KOPT-K1 (cell line): ENCODE measurements around the gene RSPH3.
"Not testable (repeated sequence)": the region's sequence is repeated elsewhere in the genome, so short reads cannot be mapped to it uniquely, and the experiment has no call there.

Experiments
- H3K27ac ChIP-seq: fragments of 200-600 bp; sonication (generic); 2 replicates; pipeline ENCODE4 v1.5.1; 2016; ENCODE audit warnings: antibody characterized with exemption, mild to moderate bottlenecking, low read depth, low read length; ENCODE audit not compliant: poor library complexity, severe bottlenecking
- H3K36me3 ChIP-seq: fragments of 200-600 bp; sonication (generic); 2 replicates; pipeline ENCODE4 v1.5.1; 2017; ENCODE audit warnings: antibody characterized with exemption, mild to moderate bottlenecking, low read length, moderate library complexity; ENCODE audit not compliant: insufficient read depth
- H3K9me3 ChIP-seq: fragments of 200-600 bp; sonication (generic); 2 replicates; pipeline ENCODE4 v1.5.1; 2017; ENCODE audit warnings: antibody characterized with exemption, low read length, mild to moderate bottlenecking; ENCODE audit not compliant: insufficient read depth, poor library complexity, severe bottlenecking

The RSPH3 gene

DNA sequence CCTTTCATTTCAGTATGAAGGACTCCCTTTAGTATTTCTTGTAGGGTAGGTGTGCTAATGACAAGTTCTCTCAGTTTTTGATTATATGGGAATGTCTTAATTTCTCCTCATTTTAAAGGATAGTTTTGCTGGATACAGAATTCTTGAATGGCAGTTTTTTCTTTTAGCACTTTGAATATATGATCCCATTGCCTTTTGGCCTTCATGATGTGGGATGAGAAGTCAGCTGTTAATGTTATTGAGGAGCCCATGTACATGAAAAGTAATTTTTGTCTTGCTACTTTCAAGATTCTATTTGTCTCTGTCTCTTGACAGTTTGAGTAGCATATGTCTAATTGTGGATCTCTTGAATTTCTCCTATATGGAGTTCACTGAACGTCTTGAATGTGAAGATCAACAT, 30.9 kb downstream of the RSPH3 start:
- H3K9me3 ChIP-seq, result peaks cover 21% of the 10 kb centered on the region
- H3K36me3 ChIP-seq, result no peaks in the 10 kb centered on the region
- H3K27ac ChIP-seq, result no peak overlapping the region

DNA sequence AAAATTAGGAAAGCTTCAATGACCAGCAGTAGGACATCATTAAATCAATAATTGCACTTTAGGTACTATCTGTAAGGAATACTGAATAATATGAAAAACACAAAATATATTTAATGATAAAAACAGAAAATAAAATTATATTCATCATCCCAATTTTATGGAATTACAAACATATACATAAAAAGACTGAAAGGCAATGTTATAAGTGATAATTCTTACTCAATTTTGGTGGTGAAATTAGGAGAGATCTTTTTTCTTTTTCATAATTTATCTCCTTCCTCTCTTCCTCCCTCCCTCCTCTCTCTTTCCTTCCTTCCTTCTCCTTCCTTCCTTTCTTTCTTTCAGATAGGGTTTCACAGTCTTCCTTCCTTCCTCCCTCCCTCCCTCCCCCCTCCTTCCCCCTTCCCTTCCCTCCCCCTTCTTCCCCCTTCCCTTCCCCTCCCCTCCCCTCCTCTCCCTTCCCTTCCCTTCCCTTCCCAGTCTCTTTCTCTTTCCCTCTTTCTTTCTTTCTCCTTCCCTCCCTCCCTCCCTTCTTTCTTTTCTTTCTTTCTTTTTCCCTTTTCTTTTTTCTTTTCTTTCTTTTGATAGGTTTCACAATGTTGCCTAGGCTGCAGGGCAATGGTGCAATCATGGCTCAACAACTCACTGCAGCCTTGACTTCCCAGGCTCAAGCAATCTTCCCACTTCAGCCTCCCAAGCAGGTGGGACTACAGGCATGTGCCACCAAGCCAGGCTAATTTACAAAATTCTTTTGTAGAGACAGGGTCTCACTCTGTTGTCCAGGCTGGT, 36.8 kb downstream of the RSPH3 start:
- H3K36me3 ChIP-seq, result no peaks in the 10 kb centered on the region
- no peak overlapping the region for H3K27ac ChIP-seq
- peaks cover 6% of the 10 kb centered on the region for H3K9me3 ChIP-seq

DNA sequence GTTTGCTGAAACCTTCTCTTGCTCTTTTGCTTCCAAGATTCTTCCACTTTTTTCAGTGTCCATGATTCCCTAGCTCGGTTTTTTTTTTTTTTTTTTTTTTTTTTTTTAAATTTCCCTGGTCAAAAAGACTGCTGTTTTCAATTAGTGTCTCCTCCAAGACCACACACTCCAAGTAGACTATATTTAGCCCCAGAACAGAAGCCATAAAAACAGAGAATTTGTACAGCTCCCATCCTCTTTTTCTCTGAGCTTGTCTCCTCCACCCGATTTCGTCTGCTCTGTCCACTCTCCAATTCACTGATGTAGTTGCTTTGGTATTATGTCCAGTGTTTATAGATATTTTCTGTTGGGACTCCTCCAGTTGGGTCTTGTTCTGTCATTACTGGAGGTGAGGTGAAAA, 37.6 kb downstream of the RSPH3 start:
- no peak overlapping the region for H3K27ac ChIP-seq
- no peaks in the 10 kb centered on the region for H3K36me3 ChIP-seq
- H3K9me3 ChIP-seq, result no peaks in the 10 kb centered on the region

GRCh38 chr6:158960026-158960425, 40.0 kb downstream of the RSPH3 start:
- H3K27ac ChIP-seq, result no peak overlapping the region
- H3K36me3 ChIP-seq, result no peaks in the 10 kb centered on the region
- H3K9me3 ChIP-seq, result no peaks in the 10 kb centered on the region

GRCh38 chr6:158959552-158959951, 40.5 kb downstream of the RSPH3 start:
- Histone ChIP-seq H3K27ac (no peak overlapping the region), H3K36me3 (no peaks in the 10 kb centered on the region)

DNA sequence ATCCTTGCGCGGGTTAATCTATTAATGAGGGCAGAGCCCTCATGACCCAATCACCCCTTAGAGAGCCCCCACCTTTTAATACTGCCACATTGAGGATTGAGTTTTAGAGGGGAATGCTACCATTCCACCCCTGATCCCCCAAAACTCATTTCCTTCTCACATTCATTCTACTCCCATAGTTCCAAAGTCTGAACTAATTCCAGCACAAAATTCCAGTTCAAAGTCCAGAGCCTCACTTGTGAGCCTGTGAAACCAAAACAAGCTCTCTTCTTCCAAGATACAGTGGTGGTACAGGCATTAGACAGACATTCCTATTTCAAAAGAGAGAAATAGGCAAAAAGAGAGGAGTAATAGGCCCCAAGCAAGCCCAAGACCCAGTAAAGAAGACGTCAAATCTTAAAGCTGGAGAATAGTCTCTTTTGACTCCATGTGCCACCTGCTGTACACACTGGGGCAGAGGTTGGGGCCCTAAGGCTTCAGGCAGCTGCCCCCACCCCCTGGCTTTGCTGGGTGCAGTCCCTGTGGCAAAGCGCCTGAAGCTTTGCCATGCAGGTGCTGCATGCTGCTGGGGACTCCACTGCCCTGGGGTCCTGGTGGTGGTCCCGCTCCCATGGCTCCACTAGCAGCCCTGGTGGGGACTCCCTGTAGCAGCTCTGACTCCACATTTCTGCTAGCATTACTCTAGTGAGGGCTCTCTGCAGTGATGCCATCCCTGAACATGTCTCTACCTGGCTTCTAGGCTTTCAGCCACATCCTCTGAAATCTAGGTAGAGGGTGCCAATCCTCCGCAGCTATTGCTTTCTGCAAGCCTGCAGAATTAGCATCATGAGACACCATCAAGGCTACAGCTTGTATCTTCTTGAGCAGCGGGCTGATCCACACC, 41.3 kb downstream of the RSPH3 start:
- no peak overlapping the region for H3K27ac ChIP-seq
- H3K36me3 ChIP-seq, result no peaks in the 10 kb centered on the region
- no peaks in the 10 kb centered on the region for H3K9me3 ChIP-seq

More at GRCh38 chr6:158959552-158959951, 40.5 kb downstream of the RSPH3 start:
- H3K9me3 ChIP-seq, result no peaks in the 10 kb centered on the region

DNA sequence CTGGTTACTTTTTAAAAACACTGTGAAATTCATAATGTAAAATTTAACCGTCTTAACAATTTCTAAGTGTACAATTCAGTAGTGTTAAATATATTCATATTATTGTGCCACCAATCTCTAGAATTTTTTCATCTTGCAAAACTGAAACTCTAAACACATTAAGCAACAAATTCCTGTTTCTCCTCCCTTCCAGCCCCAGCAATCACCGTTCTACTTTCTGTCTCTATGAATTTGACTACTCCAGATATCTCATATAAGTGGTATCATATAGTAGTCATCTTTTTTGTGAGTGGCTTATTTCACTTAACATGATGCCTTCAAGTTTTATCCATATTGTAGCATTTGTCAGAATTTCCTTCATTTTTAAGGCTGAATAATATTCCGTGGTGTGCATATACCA, 44.7 kb downstream of the RSPH3 start:
- Histone ChIP-seq H3K36me3 (no peaks in the 10 kb centered on the region), H3K9me3 (no peaks in the 10 kb centered on the region), H3K27ac (no peak overlapping the region)

DNA sequence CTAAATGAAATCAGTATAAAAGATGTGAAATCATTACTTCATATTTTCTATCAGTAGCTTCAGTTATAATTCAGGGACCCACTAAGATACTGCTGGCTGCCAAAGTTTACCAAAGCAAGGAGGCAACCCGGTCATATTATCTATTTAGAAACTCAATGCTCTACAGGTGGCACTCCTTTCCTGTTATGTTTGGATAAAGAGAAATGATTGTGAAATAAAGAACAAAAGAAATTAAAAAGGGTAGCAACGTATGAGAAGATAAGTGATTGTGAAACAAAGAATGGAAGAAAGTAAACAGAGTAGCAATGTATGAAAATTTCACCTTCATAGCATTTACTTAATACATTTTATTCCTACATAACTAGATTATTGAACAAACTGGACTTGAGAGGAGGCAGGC, 45.2 kb downstream of the RSPH3 start:
- no peaks in the 10 kb centered on the region for H3K36me3 ChIP-seq
- no peak overlapping the region for H3K27ac ChIP-seq
- no peaks in the 10 kb centered on the region for H3K9me3 ChIP-seq

- not testable (repeated sequence) for H3K36me3 ChIP-seq, H3K9me3 ChIP-seq, H3K27ac ChIP-seq
Observed at GRCh38 chr6:158952011-158952410, 48.0 kb downstream of the RSPH3 start.

DNA sequence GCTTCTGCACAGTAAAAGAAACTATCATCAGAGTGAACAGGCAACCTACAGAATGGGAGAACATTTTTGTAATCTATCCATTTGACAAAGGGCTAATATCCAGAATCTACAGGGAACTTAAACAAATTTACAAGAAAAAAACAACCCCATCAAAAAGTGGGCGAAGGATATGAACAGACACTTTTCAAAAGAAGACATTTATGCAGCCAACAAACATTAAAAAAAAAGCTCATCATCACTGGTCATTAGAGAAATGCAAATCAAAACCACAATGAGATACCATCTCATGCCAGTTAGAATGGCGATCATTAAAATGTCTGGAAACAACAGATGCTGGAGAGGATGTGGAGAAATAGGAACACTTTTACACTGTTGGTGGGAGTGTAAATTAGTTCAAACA, 48.4 kb downstream of the RSPH3 start:
- H3K9me3 ChIP-seq, H3K27ac ChIP-seq, H3K36me3 ChIP-seq: not testable (repeated sequence)

GRCh38 chr6:158947284-158947683, 52.7 kb downstream of the RSPH3 start:
- Histone ChIP-seq H3K36me3 (no peaks in the 10 kb centered on the region), H3K27ac (no peak overlapping the region), H3K9me3 (peaks cover 6% of the 10 kb centered on the region)

- Histone ChIP-seq H3K27ac (no peak overlapping the region), H3K36me3 (no peaks in the 10 kb centered on the region), H3K9me3 (peaks cover 6% of the 10 kb centered on the region)
Observed at GRCh38 chr6:158943380-158944032, 56.5 kb downstream of the RSPH3 start.

- Histone ChIP-seq H3K27ac (no peak overlapping the region), H3K9me3 (peaks cover 6% of the 10 kb centered on the region), H3K36me3 (no peaks in the 10 kb centered on the region)
Observed at GRCh38 chr6:158942349-158942748, 57.7 kb downstream of the RSPH3 start.

DNA sequence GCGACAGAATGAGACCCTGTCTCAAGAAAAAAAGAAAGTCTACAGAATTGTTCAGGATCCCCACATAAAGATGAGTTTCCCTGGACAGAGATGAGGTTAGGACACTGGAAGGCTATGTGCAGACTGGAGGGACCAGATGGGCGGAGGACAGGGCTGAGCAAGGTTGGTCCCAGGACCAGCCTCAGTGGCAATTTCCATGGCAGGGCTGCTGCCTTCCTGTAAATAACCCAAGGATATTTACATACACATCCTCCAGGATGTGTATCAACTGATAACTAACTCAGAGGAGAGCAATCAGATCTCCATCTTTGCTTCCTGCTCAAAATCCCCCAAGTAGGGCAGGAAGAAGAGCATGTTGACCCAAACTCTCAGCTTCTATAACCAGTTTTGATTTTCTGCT, 58.8 kb downstream of the RSPH3 start:
- Histone ChIP-seq H3K27ac (no peak overlapping the region), H3K9me3 (peaks cover 6% of the 10 kb centered on the region)

More for the DNA sequence above, 58.8 kb downstream of the RSPH3 start:
- H3K36me3 ChIP-seq, result no peaks in the 10 kb centered on the region
